K562 (cell line): Measurements from ENCODE around the gene HYAL1. TPM values are rescaled to one million over a fixed set of nuclear protein-coding genes. Genes with fewer than 3 reads are reported as not detected.
A peak's percentile ranks its signal among the peaks of the same experiment; 100 is the strongest.

Experiments used
- ATAC-seq: fragments of 200-7000 bp; cut with Tn5 transposase; 3 replicates; pipeline ENCODE4 v1.9.1; 2020; ENCODE audit warnings: moderate library complexity
- BruUV-seq: library from RNA; stranded (reverse); fragments of 400-500 nt; replicated peaks from 2 replicates; lab custom pipeline; 2021; lab: Mats Ljungman, UMichigan
- CTCF ChIA-PET: fragments of 300-600 bp; formaldehyde crosslinking; extraction: SDS; loops from one replicate; lab custom pipeline; 2021; ENCODE audit warnings: low intra/inter-chr PET ratio; lab: Yijun Ruan, JAX
- POLR2A ChIA-PET: fragments of 300-600, 350-650 bp; sonication (Branson Sonifier 250); formaldehyde crosslinking; extraction: SDS; loops from one replicate; lab custom pipeline; 2021; ENCODE audit warnings: antibody characterized with exemption, inconsistent platforms; lab: Yijun Ruan, JAX
- DNase-seq, 4 experiments: peaks; one replicate each; pipeline versions ENCODE4 v3.0.0 to v3.0.0-alpha.2; 2011 to 2018; ENCODE audit warnings: low spot score in 3 of 4, mixed read lengths in 3 of 4; ENCODE audit errors: extremely low read depth in 1 of 4
- FAIRE-seq: peaks from 2 replicates; lab custom pipeline; 2011; peaks lifted over from hg19 to GRCh38; lab: Jason Lieb, UNC
- H2AFZ ChIP-seq: 2 replicates; pipeline ENCODE4 v1.6.0; 2011; ENCODE audit warnings: low read depth, low read length, control low read depth, inconsistent platforms
- H3K27ac ChIP-seq: fragments of 200-600 bp; 3 replicates; pipeline ENCODE4 v1.8.0; 2011; ENCODE audit warnings: low read depth, mild to moderate bottlenecking, control low read depth, inconsistent platforms, low read length, moderate library complexity, mixed read lengths; ENCODE audit errors: extremely low read depth
- H3K27me3 ChIP-seq, 2 experiments: fragments of 300-600 bp in 1 of 2; 2 replicates in 1 of 2; 3 replicates in 1 of 2; pipeline versions ENCODE4 v1.6.0 to v1.8.0; 2011; ENCODE audit warnings: inconsistent platforms in 2 of 2, low read length in 2 of 2, mild to moderate bottlenecking in 1 of 2, mixed read lengths in 1 of 2, moderate library complexity in 1 of 2; ENCODE audit not compliant: control insufficient read depth in 2 of 2, insufficient read depth in 2 of 2
- H3K36me3 ChIP-seq: fragments of 300-600 bp; 3 replicates; pipeline ENCODE4 v1.8.0; 2011; ENCODE audit warnings: mild to moderate bottlenecking, low read length, inconsistent platforms; ENCODE audit not compliant: control insufficient read depth, insufficient read depth
- H3K4me1 ChIP-seq, 2 experiments: fragments of 200-600 bp in 1 of 2; replicated peaks in 1 of 2; 2 replicates in 1 of 2; 3 replicates in 1 of 2; pipeline versions ENCODE4 v1.5.1 to v1.8.0; 2011; ENCODE audit warnings: inconsistent platforms in 2 of 2, low read length in 2 of 2, mild to moderate bottlenecking in 1 of 2, mixed read lengths in 1 of 2, moderate library complexity in 1 of 2; ENCODE audit not compliant: control insufficient read depth in 2 of 2, insufficient read depth in 2 of 2
- H3K4me2 ChIP-seq: 2 replicates; pipeline ENCODE4 v1.6.1; 2011; ENCODE audit warnings: low read length, control low read depth, inconsistent platforms, mixed read lengths; ENCODE audit not compliant: insufficient read depth
- H3K4me3 ChIP-seq: fragments of 200-600 bp; sonication (generic), shearing (Covaris generic); 2 replicates; pipeline ENCODE4 v1.5.1; 2016; ENCODE audit warnings: control low read depth, inconsistent platforms
- H3K79me2 ChIP-seq: fragments of 200-600 bp; 3 replicates; pipeline ENCODE4 v1.8.0; 2011; ENCODE audit warnings: low read length, inconsistent platforms; ENCODE audit not compliant: control insufficient read depth, insufficient read depth
- H3K9ac ChIP-seq, 2 experiments: 2 replicates each; pipeline versions ENCODE4 v1.6.0 to v1.6.1; 2011; ENCODE audit warnings: low read depth in 2 of 2, low read length in 2 of 2, control low read depth in 1 of 2, inconsistent platforms in 1 of 2, mild to moderate bottlenecking in 1 of 2, mixed read lengths in 1 of 2; ENCODE audit not compliant: insufficient read depth in 1 of 2
- H3K9me1 ChIP-seq: one replicate; pipeline ENCODE4 v1.6.0; 2011; ENCODE audit warnings: inconsistent platforms, mild to moderate bottlenecking, low read length, moderate library complexity; ENCODE audit not compliant: control insufficient read depth, insufficient read depth
- H3K9me3 ChIP-seq: replicated peaks from 2 replicates; pipeline ENCODE4 v1.5.1; 2011; ENCODE audit warnings: low read depth, low read length, inconsistent platforms; ENCODE audit not compliant: control insufficient read depth, insufficient read depth
- H4K20me1 ChIP-seq: replicated peaks from 2 replicates; pipeline ENCODE4 v1.6.1; 2011; ENCODE audit warnings: low read length, inconsistent platforms, mixed read lengths; ENCODE audit not compliant: control insufficient read depth, insufficient read depth
- POLR2G ChIP-seq: fragments of 200-400 bp; formaldehyde crosslinking; IDR thresholded peaks from 2 replicates; pipeline ENCODE4 v1.6.1; 2017; ENCODE audit warnings: low read depth, mild to moderate bottlenecking, antibody characterized with exemption, low read length, moderate library complexity
- RBFOX2 ChIP-seq: fragments of 200-400 bp; formaldehyde crosslinking; IDR thresholded peaks from 2 replicates; pipeline ENCODE4 v1.6.1; 2017; ENCODE audit warnings: low read depth, mild to moderate bottlenecking, low read length, moderate library complexity
- ZBTB26 ChIP-seq: fragments of 450-650 bp; formaldehyde crosslinking; IDR thresholded peaks from 2 replicates; pipeline ENCODE4 v1.4.0; 2022; ENCODE audit warnings: missing genetic modification characterization
- WGBS: fragments of 100-300 bp; shearing (Covaris generic); methylation state at CpG from one replicate; pipeline ENCODE4 v1.1.6; 2016; ENCODE audit warnings: low coverage, mixed read lengths; ENCODE audit not compliant: insufficient coverage; ENCODE audit errors: missing lambda C conversion rate; 5-methylcytosine and 5-hydroxymethylcytosine counted together
- in situ Hi-C: fragments of 300-500 bp; cut with MboI; formaldehyde crosslinking; loops from 4 replicates; pipeline ENCODE4 v1.15.0; 2018; ENCODE audit warnings: inconsistent platforms, mixed read lengths
- intact Hi-C: fragments of 100-400 bp; cut with micrococcal nuclease; formaldehyde crosslinking; loops from 2 replicates; pipeline ENCODE4 v1.14.2; 2022
- polyA plus RNA-seq, 8 experiments: library from polyadenylated mRNA; depleted of rRNA in 4 of 8; stranded (reverse) in 5 of 8; unstranded in 3 of 8; fragments of >200 nt; fragmentation: Nextera tagmentation in 2 of 8; fragmentation: Illumina TruSeq in 1 of 8; extraction: Ambion mirVana in 2 of 8; extraction: Trizol in 1 of 8; gene quantifications; 2 replicates each; pipeline versions ENCODE4 v1.2.1 to v1.2.3, GENCODE V29; 2011 to 2014; ENCODE audit warnings: inconsistent platforms in 1 of 8, missing spikeins in 1 of 8
- total RNA-seq, 7 experiments: library from RNA; depleted of rRNA in 6 of 7; stranded (reverse); fragments of >200 nt in 6 of 7; fragmentation: Illumina TruSeq in 2 of 7; extraction: Trizol in 2 of 7; gene quantifications; 2 replicates each; pipeline versions ENCODE4 v1.2.1 to v1.2.3, GENCODE V29; 2011 to 2021; ENCODE audit warnings: low replicate concordance in 1 of 7

HYAL1 gene
- total and polyA plus RNA-seq, 9 of the 15 experiments (the other 6 are each of a cell fraction or from before 2014, with no cell fraction given): 1.4 to 8.5 (median 4.7) TPM

- H2AFZ ChIP-seq: no peak overlapping the region
- no peak for FAIRE-seq
- no peak overlapping the region for H3K4me3 ChIP-seq
- H3K36me3 ChIP-seq: peaks cover 71% of the 10 kb centered on the region; the same call in 2 of the 3 replicates
- TF ChIP-seq ZBTB26 (CRISPR knock-in tag): no peak
- peak; percentile 35 for TF ChIP-seq RBFOX2
- TF ChIP-seq POLR2G: 0 out of 2 replicates have a peak, but pooled peaks have one; percentile 44
- ChIA-PET CTCF (no interaction called here), POLR2A (interaction anchor here (1.1 kb wide), 1 partner anchor 23 kb away, joined by 5 read pairs; no protein-coding TSS in a partner anchor)
- intact Hi-C loops: no loop called here
- H3K27me3 ChIP-seq: no peaks in the 10 kb centered on the region
- peaks cover 18% of the 10 kb centered on the region for H4K20me1 ChIP-seq
- peaks cover 4% of the 10 kb centered on the region for H3K9me1 ChIP-seq
- H3K9me3 ChIP-seq: no peaks in the 10 kb centered on the region
- H3K27ac ChIP-seq: no peak overlapping the region
- ATAC-seq: no peak
- H3K79me2 ChIP-seq: peaks cover 57% of the 10 kb centered on the region
- peaks cover 17 to 26% of the 10 kb centered on the region in 2 experiments; a peak in 4 of 5 replicates for H3K4me1 ChIP-seq
- BruUV-seq: no TSS peak
- H3K9ac ChIP-seq: peak overlapping the region in 1 of 2 experiments; percentile 48; a peak in 2 of 4 replicates
- no peak for DNase-seq
- 98% methylated on average over 12 of the region's 19 CpGs for WGBS
- in situ Hi-C loops: no loop called here
- no peak overlapping the region for H3K4me2 ChIP-seq
These were observed 28.1 kb upstream of the HYAL1 start for GRCh38 chr3:50331364-50331907.
